HUES48 (cell line): ENCODE data around the gene ANAPC2.
A peak's percentile ranks its signal among the peaks of the same experiment; 100 is the strongest.

Source experiments
- H3K27ac ChIP-seq: one replicate; pipeline ENCODE4 v1.7.0; 2013; ENCODE audit warnings: low read depth, low read length, inconsistent platforms
- H3K27me3 ChIP-seq: 2 replicates; pipeline ENCODE4 v1.6.1; 2013; ENCODE audit warnings: mild to moderate bottlenecking, low read length; ENCODE audit not compliant: control insufficient read depth, insufficient read depth
- H3K36me3 ChIP-seq: 2 replicates; pipeline ENCODE4 v1.6.1; 2013; ENCODE audit warnings: low read length; ENCODE audit not compliant: control insufficient read depth, insufficient read depth
- H3K4me1 ChIP-seq: 2 replicates; pipeline ENCODE4 v1.6.1; 2013; ENCODE audit warnings: mild to moderate bottlenecking, low read length; ENCODE audit not compliant: control insufficient read depth, insufficient read depth
- H3K4me3 ChIP-seq: 2 replicates; pipeline ENCODE4 v1.5.1; 2013; ENCODE audit warnings: mild to moderate bottlenecking, low read depth, low read length
- H3K9ac ChIP-seq: 2 replicates; pipeline ENCODE4 v1.6.1; 2013; ENCODE audit warnings: mild to moderate bottlenecking, low read depth, low read length, moderate library complexity
- H3K9me3 ChIP-seq: 2 replicates; pipeline ENCODE4 v1.6.1; 2013; ENCODE audit warnings: low read length; ENCODE audit not compliant: control insufficient read depth, insufficient read depth

ANAPC2 gene

GRCh38 chr9:137188490-137189296, at the start of gene ANAPC2, which contains the start of gene SSNA1:
TSS of gene ANAPC2 (minus strand) at chr9:137188560. CDS start at chr9:137188532, 28 bp downstream.
TSS of gene SSNA1 (plus strand) at chr9:137188676. CDS start at chr9:137188727, 51 bp downstream.
- Histone ChIP-seq H3K4me3 (peak within 1 kb of the TSS; percentile 87), H3K4me1 (no peaks in the 10 kb centered on the region), H3K9me3 (no peaks in the 10 kb centered on the region), H3K27ac (peak within 1 kb of the TSS; percentile 93), H3K36me3 (peaks cover 53% of the 10 kb centered on the region), H3K27me3 (no peaks in the 10 kb centered on the region), H3K9ac (peak within 1 kb of the TSS; percentile 74)

GRCh38 chr9:137236936-137237421, 48.6 kb upstream of the ANAPC2 start:
- Histone ChIP-seq H3K4me3 (no peak overlapping the region), H3K9ac (no peak overlapping the region), H3K27ac (no peak overlapping the region)

GRCh38 chr9:137236238-137236935, 48.0 kb upstream of the ANAPC2 start:
- no peaks in the 10 kb centered on the region for H3K36me3 ChIP-seq
- H3K9ac ChIP-seq = no peak overlapping the region
- no peak overlapping the region for H3K4me3 ChIP-seq
- H3K4me1 ChIP-seq = no peaks in the 10 kb centered on the region
- H3K9me3 ChIP-seq = no peaks in the 10 kb centered on the region
- no peak overlapping the region for H3K27ac ChIP-seq
- H3K27me3 ChIP-seq = no peaks in the 10 kb centered on the region

More at GRCh38 chr9:137236936-137237421, 48.6 kb upstream of the ANAPC2 start:
- Histone ChIP-seq H3K4me1 (peaks cover under 1% of the 10 kb centered on the region; the same call in 1 of the 2 replicates), H3K27me3 (no peaks in the 10 kb centered on the region), H3K36me3 (peaks cover 2% of the 10 kb centered on the region; the same call in 1 of the 2 replicates), H3K9me3 (no peaks in the 10 kb centered on the region)

GRCh38 chr9:137235424-137236237, 47.3 kb upstream of the ANAPC2 start:
- Histone ChIP-seq H3K9me3 (no peaks in the 10 kb centered on the region), H3K36me3 (no peaks in the 10 kb centered on the region), H3K9ac (no peak overlapping the region), H3K4me3 (no peak overlapping the region), H3K4me1 (no peaks in the 10 kb centered on the region), H3K27ac (no peak overlapping the region), H3K27me3 (no peaks in the 10 kb centered on the region)

- Histone ChIP-seq H3K4me1 (no peaks in the 10 kb centered on the region), H3K4me3 (no peak overlapping the region), H3K36me3 (no peaks in the 10 kb centered on the region), H3K9me3 (no peaks in the 10 kb centered on the region), H3K27me3 (no peaks in the 10 kb centered on the region), H3K9ac (no peak overlapping the region), H3K27ac (no peak overlapping the region)
Observed at GRCh38 chr9:137234758-137235423, 46.5 kb upstream of the ANAPC2 start.

- no peaks in the 10 kb centered on the region for H3K27me3 ChIP-seq
- no peak overlapping the region for H3K9ac ChIP-seq
- no peak overlapping the region for H3K4me3 ChIP-seq
- H3K36me3 ChIP-seq = no peaks in the 10 kb centered on the region
- H3K27ac ChIP-seq = no peak overlapping the region
- H3K9me3 ChIP-seq = no peaks in the 10 kb centered on the region
- no peaks in the 10 kb centered on the region for H3K4me1 ChIP-seq
Observed at GRCh38 chr9:137234055-137234697, 45.8 kb upstream of the ANAPC2 start.

GRCh38 chr9:137233143-137233980, 45.0 kb upstream of the ANAPC2 start:
- Histone ChIP-seq H3K4me1 (no peaks in the 10 kb centered on the region), H3K36me3 (no peaks in the 10 kb centered on the region), H3K9me3 (no peaks in the 10 kb centered on the region), H3K4me3 (no peak overlapping the region), H3K9ac (no peak overlapping the region), H3K27me3 (no peaks in the 10 kb centered on the region), H3K27ac (no peak overlapping the region)

- no peak overlapping the region for H3K27ac ChIP-seq
- no peaks in the 10 kb centered on the region for H3K36me3 ChIP-seq
- no peak overlapping the region for H3K9ac ChIP-seq
- H3K4me3 ChIP-seq = no peak overlapping the region
- H3K4me1 ChIP-seq = no peaks in the 10 kb centered on the region
- no peaks in the 10 kb centered on the region for H3K27me3 ChIP-seq
- H3K9me3 ChIP-seq = no peaks in the 10 kb centered on the region
Observed at GRCh38 chr9:137232510-137232909, 44.1 kb upstream of the ANAPC2 start.

GRCh38 chr9:137232101-137232500, 43.7 kb upstream of the ANAPC2 start:
- no peaks in the 10 kb centered on the region for H3K36me3 ChIP-seq
- H3K9ac ChIP-seq = no peak overlapping the region
- no peak overlapping the region for H3K27ac ChIP-seq
- no peak overlapping the region for H3K4me3 ChIP-seq
- H3K4me1 ChIP-seq = no peaks in the 10 kb centered on the region
- H3K9me3 ChIP-seq = no peaks in the 10 kb centered on the region
- no peaks in the 10 kb centered on the region for H3K27me3 ChIP-seq
